Measurements from ENCODE around the gene SNRNP40. TPM values are rescaled to one million over a fixed set of nuclear protein-coding genes. Genes with fewer than 3 reads are reported as not detected.
A peak's percentile ranks its signal among the peaks of the same experiment; 100 is the strongest.

SNRNP40 gene
- total and polyA plus RNA-seq, 2 of the 13 experiments (the other 11 are each of a cell fraction or from before 2014, with no cell fraction given): 51.0 to 147 TPM

DNA sequence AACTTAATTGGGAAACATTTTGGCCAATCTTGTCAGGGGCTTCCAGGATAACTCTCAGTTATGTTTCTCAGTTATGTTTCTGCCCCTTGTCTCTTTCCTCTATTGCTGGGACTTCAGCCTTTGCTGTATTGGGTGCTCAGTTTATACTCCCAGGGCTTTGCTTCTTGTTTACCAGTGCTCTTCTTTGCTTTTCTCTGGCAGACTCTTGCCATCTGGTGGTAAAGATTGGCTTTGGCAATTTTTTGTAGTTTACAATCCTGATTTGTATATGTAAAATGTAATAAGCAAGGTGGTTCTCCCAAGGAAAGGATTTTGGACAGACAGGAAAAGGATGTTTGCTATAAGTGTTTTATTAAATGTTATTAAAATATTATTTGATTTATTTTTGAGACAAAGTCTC, 38.4 kb upstream of the SNRNP40 start (continued):
- TF ChIP-seq, protein P1, sequence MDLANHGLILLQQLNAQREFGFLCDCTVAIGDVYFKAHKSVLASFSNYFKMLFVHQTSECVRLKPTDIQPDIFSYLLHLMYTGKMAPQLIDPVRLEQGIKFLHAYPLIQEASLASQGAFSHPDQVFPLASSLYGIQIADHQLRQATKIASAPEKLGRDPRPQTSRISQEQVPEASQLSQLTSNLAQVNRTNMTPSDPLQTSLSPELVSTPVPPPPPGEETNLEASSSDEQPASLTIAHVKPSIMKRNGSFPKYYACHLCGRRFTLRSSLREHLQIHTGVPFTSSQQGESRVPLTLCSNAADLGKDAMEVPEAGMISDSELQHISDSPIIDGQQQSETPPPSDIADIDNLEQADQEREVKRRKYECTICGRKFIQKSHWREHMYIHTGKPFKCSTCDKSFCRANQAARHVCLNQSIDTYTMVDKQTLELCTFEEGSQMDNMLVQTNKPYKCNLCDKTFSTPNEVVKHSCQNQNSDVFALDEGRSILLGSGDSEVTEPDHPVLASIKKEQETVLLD (CRISPR knock-in tag; IDR thresholded peaks at IDR 0.05; ENCODE audit: low read depth): no peak
- no peak for TF ChIP-seq FOXP1 (IDR thresholded peaks at IDR 0.05)
- 0 out of 2 replicates have a peak, but pooled peaks have one; percentile 26 for TF ChIP-seq FOXP1 (CRISPR knock-in tag; IDR thresholded peaks at IDR 0.05)
- no peak for TF ChIP-seq SOX6 (IDR thresholded peaks at IDR 0.05)
- TF ChIP-seq SOX6 (CRISPR knock-in tag; IDR thresholded peaks at IDR 0.05): no peak
- TF ChIP-seq MIXL1 (CRISPR knock-in tag; IDR thresholded peaks at IDR 0.05): no peak
- no peak for TF ChIP-seq TP53 (CRISPR knock-in tag; conservative IDR thresholded peaks at IDR 0.05)
- no peak for TF ChIP-seq BRCA1 (CRISPR knock-in tag; IDR thresholded peaks at IDR 0.05)
- TF ChIP-seq SMC3 (IDR thresholded peaks at IDR 0.05; ENCODE audit: low read length): peak; percentile 72
- TF ChIP-seq, protein P2, sequence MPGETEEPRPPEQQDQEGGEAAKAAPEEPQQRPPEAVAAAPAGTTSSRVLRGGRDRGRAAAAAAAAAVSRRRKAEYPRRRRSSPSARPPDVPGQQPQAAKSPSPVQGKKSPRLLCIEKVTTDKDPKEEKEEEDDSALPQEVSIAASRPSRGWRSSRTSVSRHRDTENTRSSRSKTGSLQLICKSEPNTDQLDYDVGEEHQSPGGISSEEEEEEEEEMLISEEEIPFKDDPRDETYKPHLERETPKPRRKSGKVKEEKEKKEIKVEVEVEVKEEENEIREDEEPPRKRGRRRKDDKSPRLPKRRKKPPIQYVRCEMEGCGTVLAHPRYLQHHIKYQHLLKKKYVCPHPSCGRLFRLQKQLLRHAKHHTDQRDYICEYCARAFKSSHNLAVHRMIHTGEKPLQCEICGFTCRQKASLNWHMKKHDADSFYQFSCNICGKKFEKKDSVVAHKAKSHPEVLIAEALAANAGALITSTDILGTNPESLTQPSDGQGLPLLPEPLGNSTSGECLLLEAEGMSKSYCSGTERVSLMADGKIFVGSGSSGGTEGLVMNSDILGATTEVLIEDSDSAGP (CRISPR knock-in tag; IDR thresholded peaks at IDR 0.05; ENCODE audit: borderline replicate concordance): no peak
- no peak for TF ChIP-seq SMYD3 (CRISPR knock-in tag; IDR thresholded peaks at IDR 0.05)
- TF ChIP-seq ZNF709 (CRISPR knock-in tag; IDR thresholded peaks at IDR 0.05): no peak
- TF ChIP-seq RCOR2 (CRISPR knock-in tag; IDR thresholded peaks at IDR 0.05): no peak
- TF ChIP-seq, protein P3, sequence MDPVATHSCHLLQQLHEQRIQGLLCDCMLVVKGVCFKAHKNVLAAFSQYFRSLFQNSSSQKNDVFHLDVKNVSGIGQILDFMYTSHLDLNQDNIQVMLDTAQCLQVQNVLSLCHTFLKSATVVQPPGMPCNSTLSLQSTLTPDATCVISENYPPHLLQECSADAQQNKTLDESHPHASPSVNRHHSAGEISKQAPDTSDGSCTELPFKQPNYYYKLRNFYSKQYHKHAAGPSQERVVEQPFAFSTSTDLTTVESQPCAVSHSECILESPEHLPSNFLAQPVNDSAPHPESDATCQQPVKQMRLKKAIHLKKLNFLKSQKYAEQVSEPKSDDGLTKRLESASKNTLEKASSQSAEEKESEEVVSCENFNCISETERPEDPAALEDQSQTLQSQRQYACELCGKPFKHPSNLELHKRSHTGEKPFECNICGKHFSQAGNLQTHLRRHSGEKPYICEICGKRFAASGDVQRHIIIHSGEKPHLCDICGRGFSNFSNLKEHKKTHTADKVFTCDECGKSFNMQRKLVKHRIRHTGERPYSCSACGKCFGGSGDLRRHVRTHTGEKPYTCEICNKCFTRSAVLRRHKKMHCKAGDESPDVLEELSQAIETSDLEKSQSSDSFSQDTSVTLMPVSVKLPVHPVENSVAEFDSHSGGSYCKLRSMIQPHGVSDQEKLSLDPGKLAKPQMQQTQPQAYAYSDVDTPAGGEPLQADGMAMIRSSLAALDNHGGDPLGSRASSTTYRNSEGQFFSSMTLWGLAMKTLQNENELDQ (CRISPR knock-in tag; IDR thresholded peaks at IDR 0.05; ENCODE audit: borderline replicate concordance): no peak
- no peak for TF ChIP-seq ZSCAN20 (CRISPR knock-in tag; IDR thresholded peaks at IDR 0.05; ENCODE audit: borderline replicate concordance)
- peak; percentile 87 for TF ChIP-seq ZNF205 (CRISPR knock-in tag; IDR thresholded peaks at IDR 0.05)
- no peak for TF ChIP-seq EZH2 (conservative IDR thresholded peaks at IDR 0.05; ENCODE audit: low read depth, low read length)
- TF ChIP-seq POLR2AphosphoS5 (IDR thresholded peaks at IDR 0.05; ENCODE audit: low read depth, low read length): no peak
- no peak for TF ChIP-seq SNAPC2 (CRISPR knock-in tag; IDR thresholded peaks at IDR 0.05)
- TF ChIP-seq NR2F6 (IDR thresholded peaks at IDR 0.05): no peak
- TF ChIP-seq NR2F6 (CRISPR knock-in tag; IDR thresholded peaks at IDR 0.05): no peak
- peak; percentile 32; the same call in 1 of the 2 replicates for TF ChIP-seq FOXK1 (CRISPR knock-in tag; IDR thresholded peaks at IDR 0.05; ENCODE audit: borderline replicate concordance, low read depth)
- no peak for TF ChIP-seq EHMT2 (IDR thresholded peaks at IDR 0.05; ENCODE audit: borderline replicate concordance, low read depth, low read length)
- no peak for TF ChIP-seq PLRG1 (conservative IDR thresholded peaks at IDR 0.05)
- no peak for TF ChIP-seq ZNF572 (CRISPR knock-in tag; IDR thresholded peaks at IDR 0.05)
- no peak for TF ChIP-seq ZBTB3 (CRISPR knock-in tag; IDR thresholded peaks at IDR 0.05; ENCODE audit: borderline replicate concordance, low read depth)
- TF ChIP-seq, protein P4, sequence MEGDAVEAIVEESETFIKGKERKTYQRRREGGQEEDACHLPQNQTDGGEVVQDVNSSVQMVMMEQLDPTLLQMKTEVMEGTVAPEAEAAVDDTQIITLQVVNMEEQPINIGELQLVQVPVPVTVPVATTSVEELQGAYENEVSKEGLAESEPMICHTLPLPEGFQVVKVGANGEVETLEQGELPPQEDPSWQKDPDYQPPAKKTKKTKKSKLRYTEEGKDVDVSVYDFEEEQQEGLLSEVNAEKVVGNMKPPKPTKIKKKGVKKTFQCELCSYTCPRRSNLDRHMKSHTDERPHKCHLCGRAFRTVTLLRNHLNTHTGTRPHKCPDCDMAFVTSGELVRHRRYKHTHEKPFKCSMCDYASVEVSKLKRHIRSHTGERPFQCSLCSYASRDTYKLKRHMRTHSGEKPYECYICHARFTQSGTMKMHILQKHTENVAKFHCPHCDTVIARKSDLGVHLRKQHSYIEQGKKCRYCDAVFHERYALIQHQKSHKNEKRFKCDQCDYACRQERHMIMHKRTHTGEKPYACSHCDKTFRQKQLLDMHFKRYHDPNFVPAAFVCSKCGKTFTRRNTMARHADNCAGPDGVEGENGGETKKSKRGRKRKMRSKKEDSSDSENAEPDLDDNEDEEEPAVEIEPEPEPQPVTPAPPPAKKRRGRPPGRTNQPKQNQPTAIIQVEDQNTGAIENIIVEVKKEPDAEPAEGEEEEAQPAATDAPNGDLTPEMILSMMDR (CRISPR knock-in tag; IDR thresholded peaks at IDR 0.05): peak; percentile 61
- no peak for TF ChIP-seq KLF9 (CRISPR knock-in tag; IDR thresholded peaks at IDR 0.05; ENCODE audit: low read depth)
- TF ChIP-seq IKZF1 (IDR thresholded peaks at IDR 0.05): no peak

Data from HepG2 (cell line).